Neuron (in vitro differentiated cells): ENCODE results near the gene SLAMF1.
"Not testable (repeated sequence)": the region's sequence is repeated elsewhere in the genome, so short reads cannot be mapped to it uniquely, and the experiment has no call there.

Experiments used
- H2AFZ ChIP-seq: one replicate; pipeline ENCODE4 v1.6.1; 2013; ENCODE audit warnings: low read depth, mild to moderate bottlenecking, inconsistent platforms, low read length, moderate library complexity
- H3K27me3 ChIP-seq: one replicate; pipeline ENCODE4 v1.6.1; 2013; ENCODE audit warnings: low read length; ENCODE audit not compliant: insufficient read depth
- H3K36me3 ChIP-seq: one replicate; pipeline ENCODE4 v1.6.1; 2013; ENCODE audit warnings: low read length; ENCODE audit not compliant: insufficient read depth
- H3K4me1 ChIP-seq: one replicate; pipeline ENCODE4 v1.6.1; 2013; ENCODE audit warnings: low read length; ENCODE audit not compliant: insufficient read depth
- H3K4me3 ChIP-seq: 2 replicates; pipeline ENCODE4 v1.5.1; 2013; ENCODE audit warnings: mild to moderate bottlenecking, low read length, moderate library complexity
- H3K9me3 ChIP-seq: one replicate; pipeline ENCODE4 v1.6.1; 2013; ENCODE audit warnings: low read length

The SLAMF1 gene

DNA sequence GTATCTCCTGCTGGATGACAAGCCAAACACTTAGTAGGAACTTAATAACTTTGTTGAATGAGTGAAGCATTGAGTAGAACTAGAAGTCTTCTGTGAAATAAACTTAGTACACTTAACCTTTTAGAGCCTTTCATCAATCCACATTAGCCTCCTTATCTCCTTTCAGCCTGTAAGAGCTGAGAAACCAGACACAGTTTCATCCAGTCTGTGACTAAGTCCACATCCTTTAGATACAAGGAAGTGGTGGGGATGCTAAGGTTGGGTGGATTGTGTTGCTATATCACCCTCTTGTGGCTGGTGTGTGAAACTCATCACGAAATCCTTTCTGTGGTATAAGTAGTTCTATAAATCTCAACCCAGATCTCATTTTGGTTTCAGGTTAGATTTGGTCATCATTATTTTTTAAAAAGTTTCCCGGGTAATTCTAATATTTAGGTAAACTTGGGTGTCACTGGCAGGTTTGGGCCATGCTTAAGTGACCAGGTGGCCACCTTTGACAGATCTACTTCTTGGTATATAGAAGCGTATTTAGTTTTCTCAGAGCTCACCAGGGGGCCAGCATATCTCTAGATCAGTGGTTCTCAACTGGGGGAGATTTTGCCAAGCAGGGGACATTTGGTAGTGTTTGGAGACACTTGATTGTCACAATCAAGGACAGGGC is 39.7 kb downstream of the SLAMF1 start:
- no peaks in the 10 kb centered on the region for H3K9me3 ChIP-seq
- H3K4me3 ChIP-seq: no peak overlapping the region
- H3K36me3 ChIP-seq: no peaks in the 10 kb centered on the region
- peaks cover 3% of the 10 kb centered on the region for H3K27me3 ChIP-seq
- peaks cover 10% of the 10 kb centered on the region for H3K4me1 ChIP-seq
- H2AFZ ChIP-seq: no peak overlapping the region

DNA sequence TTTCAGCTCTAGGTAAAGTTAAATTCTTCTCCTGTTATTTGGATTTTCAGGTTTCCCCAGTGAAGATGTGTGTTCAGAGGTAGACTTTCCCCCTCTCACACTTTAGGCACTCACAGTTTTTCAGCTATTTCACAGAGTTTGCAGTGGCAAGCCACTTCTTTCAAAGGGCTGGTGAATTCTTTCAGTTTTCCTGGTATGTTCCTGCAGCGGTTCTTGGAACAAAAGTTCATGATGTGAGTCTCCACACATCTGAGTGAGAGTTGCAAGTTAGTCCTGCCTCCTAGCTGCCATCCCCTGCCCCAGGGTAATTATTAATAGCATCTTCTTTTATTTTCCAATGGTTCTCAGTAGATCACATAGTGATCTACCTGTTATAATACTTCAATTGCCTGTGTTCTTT is 40.2 kb downstream of the SLAMF1 start:
- no peak overlapping the region for H3K4me3 ChIP-seq
- no peaks in the 10 kb centered on the region for H3K9me3 ChIP-seq
- peaks cover 10% of the 10 kb centered on the region for H3K4me1 ChIP-seq
- no peak overlapping the region for H2AFZ ChIP-seq
- H3K36me3 ChIP-seq: no peaks in the 10 kb centered on the region
- peaks cover 3% of the 10 kb centered on the region for H3K27me3 ChIP-seq

DNA sequence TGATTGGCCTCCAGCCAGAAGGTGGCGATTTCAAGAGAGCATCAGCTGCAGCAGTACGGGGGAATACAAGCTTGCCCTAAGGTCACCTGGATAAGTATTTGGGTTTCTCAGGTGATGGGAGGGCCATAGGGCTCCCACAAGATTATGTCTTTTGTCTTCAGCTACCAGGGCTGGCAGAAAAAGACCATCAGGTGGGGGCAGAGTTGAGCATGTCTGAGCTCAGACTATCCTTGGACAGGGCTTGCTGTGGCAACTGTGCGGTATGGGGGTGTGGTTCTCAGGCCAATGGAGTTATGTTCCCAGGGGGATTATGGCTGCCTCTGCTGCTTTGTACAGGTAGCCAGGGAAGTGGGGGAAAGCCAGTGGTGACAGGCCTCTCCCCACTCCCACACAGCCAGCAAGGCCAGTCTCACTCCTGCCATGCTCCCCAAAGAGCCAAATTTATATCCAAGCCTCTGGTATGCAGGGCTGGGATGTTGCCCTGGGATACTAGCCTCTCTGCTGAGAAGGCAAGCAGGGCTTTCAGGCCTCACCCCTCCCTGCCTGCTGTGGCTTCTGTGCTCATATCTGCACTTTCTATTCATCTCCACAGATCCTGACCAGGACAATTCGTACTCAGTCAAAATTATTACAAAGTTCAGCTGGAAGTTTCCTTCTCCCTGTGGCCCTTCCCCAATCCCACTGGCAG is 40.9 kb downstream of the SLAMF1 start:
- H3K27me3 ChIP-seq: peaks cover 3% of the 10 kb centered on the region
- H3K4me3 ChIP-seq: no peak overlapping the region
- no peak overlapping the region for H2AFZ ChIP-seq
- H3K9me3 ChIP-seq: no peaks in the 10 kb centered on the region
- H3K36me3 ChIP-seq: no peaks in the 10 kb centered on the region
- peaks cover 10% of the 10 kb centered on the region for H3K4me1 ChIP-seq

DNA sequence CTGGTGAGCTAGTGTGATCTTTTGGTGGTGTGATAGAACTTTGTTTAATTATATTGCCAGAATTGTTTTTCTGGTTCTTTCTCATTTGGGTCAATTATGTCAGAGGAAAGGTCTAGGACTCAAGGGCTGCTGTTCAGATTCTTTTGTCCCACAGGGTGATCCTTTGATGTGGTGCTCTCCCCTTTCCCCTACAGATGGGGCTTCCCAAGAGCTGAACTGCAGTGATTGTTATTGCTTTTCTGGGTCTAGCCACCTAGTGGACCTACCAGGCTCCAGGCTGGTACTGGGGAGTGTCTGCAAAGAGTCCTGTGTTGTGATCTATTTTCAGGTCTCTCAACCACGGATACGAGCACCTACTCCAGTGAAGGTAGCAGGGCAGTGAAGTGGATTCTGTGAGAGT is 41.6 kb downstream of the SLAMF1 start:
- Histone ChIP-seq H3K9me3 (no peaks in the 10 kb centered on the region), H3K4me3 (no peak overlapping the region), H3K4me1 (peaks cover 10% of the 10 kb centered on the region), H3K36me3 (no peaks in the 10 kb centered on the region), H2AFZ (no peak overlapping the region), H3K27me3 (no peaks in the 10 kb centered on the region)

DNA sequence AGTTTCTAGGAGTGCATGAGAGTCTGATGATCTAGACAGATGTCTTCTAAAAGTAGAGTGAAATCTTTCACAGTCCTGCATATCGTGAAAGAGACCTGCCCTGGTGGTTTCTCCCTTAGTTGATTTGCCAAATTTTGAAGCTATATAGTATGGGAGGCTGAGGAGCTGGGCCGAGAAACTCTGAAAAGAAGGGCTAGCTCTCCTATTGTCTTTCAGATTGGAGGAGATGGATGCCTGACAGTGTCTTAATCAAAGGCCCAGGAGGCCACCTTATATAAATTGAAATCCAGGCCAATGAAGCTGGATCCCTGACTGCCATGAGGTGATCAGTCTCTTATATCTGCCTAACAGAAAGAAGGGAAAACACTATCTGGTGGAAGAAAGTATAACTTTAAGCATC is 49.1 kb downstream of the SLAMF1 start:
- no peaks in the 10 kb centered on the region for H3K36me3 ChIP-seq
- H3K9me3 ChIP-seq: no peaks in the 10 kb centered on the region
- no peak overlapping the region for H2AFZ ChIP-seq
- H3K4me3 ChIP-seq: no peak overlapping the region
- no peaks in the 10 kb centered on the region for H3K4me1 ChIP-seq
- H3K27me3 ChIP-seq: no peaks in the 10 kb centered on the region

DNA sequence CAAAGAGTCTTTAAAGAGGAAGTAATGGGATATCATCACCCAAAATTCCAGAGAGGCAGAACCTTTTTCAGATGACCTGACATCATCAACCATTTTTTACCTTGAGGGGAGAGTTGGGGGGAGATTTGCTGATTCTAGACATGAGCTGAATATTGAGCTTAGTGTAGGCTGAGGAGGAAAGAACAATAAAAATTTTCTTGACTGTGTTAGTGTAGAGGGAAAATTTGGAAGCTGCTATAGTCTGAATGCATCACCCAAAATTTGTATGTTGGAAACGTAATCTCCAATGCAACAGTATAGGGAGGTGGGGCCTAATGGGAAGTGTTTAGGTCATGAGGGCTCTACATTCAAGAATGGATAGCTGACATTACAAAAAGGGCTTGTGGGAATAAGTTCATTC is 49.8 kb downstream of the SLAMF1 start:
- Histone ChIP-seq H3K4me1 (no peaks in the 10 kb centered on the region), H3K27me3 (no peaks in the 10 kb centered on the region), H3K36me3 (no peaks in the 10 kb centered on the region), H3K9me3 (no peaks in the 10 kb centered on the region), H3K4me3 (no peak overlapping the region), H2AFZ (no peak overlapping the region)

DNA sequence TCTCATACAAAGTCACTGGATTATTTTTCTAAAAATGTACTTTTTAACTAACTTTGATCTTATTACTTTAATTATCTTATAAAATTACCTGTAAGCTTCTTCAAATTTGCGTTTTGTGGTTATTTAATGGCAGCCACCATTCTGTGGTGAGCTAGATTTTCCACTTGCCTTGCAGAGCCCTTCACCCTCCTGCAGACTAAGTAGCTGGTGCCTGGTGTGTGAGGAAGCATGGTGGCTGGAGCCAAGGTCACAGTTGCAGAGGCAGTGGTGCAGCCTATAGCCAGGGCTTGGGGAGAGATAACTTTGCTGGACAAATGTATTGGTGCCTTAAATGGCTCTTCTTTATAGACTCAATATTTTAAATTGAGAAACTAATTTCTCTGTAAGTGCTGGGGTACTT is 56.4 kb downstream of the SLAMF1 start:
- Histone ChIP-seq H3K36me3 (no peaks in the 10 kb centered on the region), H2AFZ (no peak overlapping the region), H3K4me3 (no peak overlapping the region), H3K27me3 (no peaks in the 10 kb centered on the region), H3K9me3 (no peaks in the 10 kb centered on the region), H3K4me1 (no peaks in the 10 kb centered on the region)

DNA sequence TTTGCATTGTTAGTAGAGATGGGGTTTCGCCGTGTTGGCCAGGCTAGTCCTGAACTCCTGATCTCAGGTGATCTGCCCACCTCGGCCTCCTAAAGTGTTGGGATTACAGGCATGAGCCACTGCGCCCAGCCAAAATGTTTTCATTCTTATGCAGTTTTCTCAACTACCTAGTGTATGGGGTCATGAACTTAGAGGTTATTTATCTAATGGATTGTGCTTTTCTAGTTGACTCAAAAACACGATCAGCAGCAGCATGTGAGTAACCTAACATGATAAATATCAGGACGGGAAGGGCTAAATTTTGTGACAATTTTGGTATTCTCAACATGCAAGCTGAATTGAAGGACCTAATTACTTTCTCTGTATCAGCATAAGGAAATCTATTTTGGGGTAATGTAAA is 58.4 kb downstream of the SLAMF1 start:
- no peaks in the 10 kb centered on the region for H3K9me3 ChIP-seq
- H3K36me3 ChIP-seq: no peaks in the 10 kb centered on the region
- no peaks in the 10 kb centered on the region for H3K4me1 ChIP-seq
- no peak overlapping the region for H2AFZ ChIP-seq
- H3K4me3 ChIP-seq: no peak overlapping the region
- no peaks in the 10 kb centered on the region for H3K27me3 ChIP-seq

DNA sequence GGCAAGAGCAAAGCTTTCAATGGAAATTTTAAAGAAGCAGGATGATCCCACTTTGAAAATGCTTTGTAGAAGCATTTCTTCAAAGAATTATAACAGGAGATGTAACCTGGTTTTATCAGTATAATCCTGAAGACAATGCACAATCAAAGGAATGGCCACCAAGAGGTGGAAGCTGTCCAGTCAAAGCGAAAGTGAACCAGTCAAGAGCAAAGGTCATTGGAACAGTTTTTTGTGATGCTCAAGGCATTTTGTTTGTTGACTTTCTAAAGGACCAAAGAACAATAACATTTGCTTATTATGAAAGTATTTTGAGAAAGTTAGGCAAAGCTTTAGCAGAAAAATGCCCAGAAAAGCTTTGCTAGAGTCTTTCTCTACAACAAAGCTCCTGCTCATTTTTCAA is 62.1 kb downstream of the SLAMF1 start:
- H2AFZ ChIP-seq: no peak overlapping the region
- H3K27me3 ChIP-seq: no peaks in the 10 kb centered on the region
- no peaks in the 10 kb centered on the region for H3K9me3 ChIP-seq
- no peaks in the 10 kb centered on the region for H3K4me1 ChIP-seq
- no peaks in the 10 kb centered on the region for H3K36me3 ChIP-seq
- no peak overlapping the region for H3K4me3 ChIP-seq

DNA sequence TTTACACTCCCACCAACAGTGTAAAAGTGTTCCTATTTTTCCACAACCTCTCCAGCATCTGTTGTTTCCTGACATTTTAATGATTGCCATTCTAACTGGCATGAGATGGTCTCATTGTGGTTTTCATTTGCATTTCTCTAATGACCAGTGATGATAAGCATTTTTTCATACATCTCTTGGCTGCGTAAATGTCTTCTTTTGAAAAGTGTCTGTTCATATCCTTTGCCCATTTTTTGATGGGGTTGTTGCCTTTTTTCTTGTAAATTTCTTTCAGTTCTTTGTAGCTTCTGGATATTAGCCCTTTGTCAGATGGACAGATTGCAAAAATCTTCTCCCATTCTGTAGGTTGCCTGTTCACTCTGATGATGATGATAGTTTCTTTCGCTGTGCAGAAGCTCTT is 63.9 kb downstream of the SLAMF1 start:
- H3K9me3 ChIP-seq, H3K4me3 ChIP-seq, H2AFZ ChIP-seq, H3K4me1 ChIP-seq, H3K36me3 ChIP-seq, H3K27me3 ChIP-seq: not testable (repeated sequence)

DNA sequence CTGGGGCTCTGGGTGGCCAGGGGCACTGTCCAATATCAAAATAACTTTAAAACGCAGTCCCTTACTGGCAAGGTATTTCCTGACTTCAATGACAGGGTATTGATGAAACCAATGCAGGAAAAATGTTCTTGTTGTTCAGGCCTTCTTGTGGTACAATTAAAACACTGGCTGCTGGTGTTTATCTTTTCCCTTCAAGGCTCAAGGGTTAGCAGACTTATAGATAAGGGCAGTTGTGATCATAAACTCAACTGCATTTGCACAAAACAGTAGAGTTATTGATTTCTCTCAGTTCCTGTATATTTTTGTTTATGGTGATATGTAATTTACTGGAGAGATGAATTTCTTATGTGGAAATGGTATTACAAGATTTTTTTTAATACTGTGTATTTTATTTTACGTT is 64.9 kb downstream of the SLAMF1 start:
- no peaks in the 10 kb centered on the region for H3K9me3 ChIP-seq
- H3K4me1 ChIP-seq: no peaks in the 10 kb centered on the region
- H3K27me3 ChIP-seq: peaks cover 2% of the 10 kb centered on the region
- H3K36me3 ChIP-seq: no peaks in the 10 kb centered on the region
- H2AFZ ChIP-seq: no peak overlapping the region
- H3K4me3 ChIP-seq: no peak overlapping the region

DNA sequence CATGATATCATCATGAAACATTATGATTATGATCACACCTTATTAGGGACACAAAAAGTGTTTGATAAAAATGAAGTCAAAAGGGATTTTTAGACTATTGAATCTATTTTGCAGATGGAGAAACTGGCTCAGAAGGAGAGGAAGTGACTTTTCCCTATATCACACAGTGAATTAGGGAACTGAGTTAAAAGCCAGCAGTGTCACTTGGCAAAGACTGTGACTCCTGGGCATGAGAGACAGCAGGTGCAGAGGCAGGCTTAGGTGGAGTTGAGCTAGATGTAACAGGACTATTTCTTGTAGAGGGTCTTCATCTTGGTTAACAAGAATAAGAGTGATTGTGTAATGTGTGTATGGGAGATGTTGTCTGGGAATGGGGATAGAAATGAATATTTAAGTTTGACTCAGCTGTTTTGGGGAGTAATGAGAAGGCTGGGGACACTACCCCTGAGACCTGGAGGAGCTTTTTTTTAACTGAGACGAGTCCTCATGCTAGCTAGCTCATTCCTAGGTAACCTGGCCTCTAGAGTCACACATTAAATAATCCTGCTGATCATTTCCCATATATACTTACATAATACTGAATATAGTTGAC is 66.5 kb downstream of the SLAMF1 start:
- Histone ChIP-seq H3K4me3 (no peak overlapping the region), H3K27me3 (peaks cover 2% of the 10 kb centered on the region), H3K4me1 (no peaks in the 10 kb centered on the region), H3K36me3 (no peaks in the 10 kb centered on the region), H3K9me3 (no peaks in the 10 kb centered on the region), H2AFZ (no peak overlapping the region)

DNA sequence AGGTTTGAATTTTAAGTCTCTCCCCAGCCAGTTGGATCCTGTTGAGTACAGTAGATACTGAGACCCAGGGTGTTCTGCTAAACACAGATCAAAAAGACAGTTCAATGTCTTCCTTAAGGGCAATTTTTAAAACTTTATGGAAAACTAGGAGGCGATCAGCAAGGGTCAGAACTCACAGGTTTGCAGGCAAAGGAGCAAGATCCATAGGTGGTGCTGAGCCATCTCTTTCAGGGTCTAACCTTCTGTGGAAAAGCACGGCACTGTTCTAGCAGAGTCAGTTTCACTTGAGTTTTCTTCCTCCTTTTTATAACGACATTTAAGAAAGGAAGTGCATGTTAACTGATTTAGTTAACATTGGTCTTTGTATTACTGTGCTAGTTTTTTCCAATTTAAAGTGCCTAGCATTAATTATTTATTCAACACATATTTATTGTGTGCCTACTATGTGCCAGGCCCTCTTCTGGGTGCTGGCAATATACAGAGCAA is 67.6 kb downstream of the SLAMF1 start, which contains the start of gene CD84:
Gene CD84 (minus strand): TSS at position 281 of the 486 bp plus-strand sequence. CDS start 59 bp downstream, at position 222.
- H3K27me3 ChIP-seq: peaks cover 2% of the 10 kb centered on the region
- no peaks in the 10 kb centered on the region for H3K4me1 ChIP-seq
- no peak within 1 kb of the TSS for H2AFZ ChIP-seq
- H3K9me3 ChIP-seq: no peaks in the 10 kb centered on the region
- H3K36me3 ChIP-seq: no peaks in the 10 kb centered on the region
- no peak within 1 kb of the TSS for H3K4me3 ChIP-seq
